ENCODE data around the gene LIN37.
A peak's percentile ranks its signal among the peaks of the same experiment; 100 is the strongest.
"Not testable (repeated sequence)": the region's sequence is repeated elsewhere in the genome, so short reads cannot be mapped to it uniquely, and the experiment has no call there.

Gene LIN37

DNA sequence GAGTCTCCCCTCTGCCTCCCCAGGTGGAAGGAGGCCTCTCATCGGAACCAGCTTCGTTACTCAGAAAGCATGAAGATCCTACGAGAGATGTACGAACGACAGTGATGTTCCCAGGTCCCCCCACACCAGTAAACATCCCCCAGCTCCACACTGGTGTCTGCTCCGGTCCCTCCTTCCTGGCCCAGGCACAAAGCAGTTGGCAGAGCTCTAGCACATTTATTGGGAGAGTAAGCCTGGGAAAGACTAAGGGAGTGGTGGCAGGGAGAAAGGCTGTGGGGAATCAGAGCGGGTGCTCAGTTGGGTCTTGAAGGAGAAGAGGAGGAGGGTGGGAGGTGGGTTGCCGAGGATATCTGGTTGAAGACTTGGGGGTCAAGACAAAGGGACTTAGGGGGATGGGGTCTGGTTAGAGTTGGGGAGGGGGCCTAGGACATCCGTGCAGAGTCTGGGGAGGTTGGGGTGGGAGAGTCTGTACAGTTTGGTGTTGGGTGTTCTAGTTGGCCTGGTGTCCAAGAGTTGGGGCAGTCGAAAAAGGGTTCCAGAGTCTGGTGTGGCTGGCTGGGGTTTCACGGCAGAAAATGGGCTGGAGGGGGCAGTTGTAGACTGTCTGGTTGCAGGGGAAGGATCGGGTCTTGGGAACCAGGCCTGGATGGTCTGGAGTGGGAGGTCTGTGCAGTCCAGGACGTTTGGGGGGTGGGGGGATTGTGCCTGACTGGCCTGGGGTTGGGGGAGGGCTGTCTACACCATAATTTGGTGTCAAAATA, 6.2 kb downstream of the LIN37 start:
- DNase-seq = no peak

DNA sequence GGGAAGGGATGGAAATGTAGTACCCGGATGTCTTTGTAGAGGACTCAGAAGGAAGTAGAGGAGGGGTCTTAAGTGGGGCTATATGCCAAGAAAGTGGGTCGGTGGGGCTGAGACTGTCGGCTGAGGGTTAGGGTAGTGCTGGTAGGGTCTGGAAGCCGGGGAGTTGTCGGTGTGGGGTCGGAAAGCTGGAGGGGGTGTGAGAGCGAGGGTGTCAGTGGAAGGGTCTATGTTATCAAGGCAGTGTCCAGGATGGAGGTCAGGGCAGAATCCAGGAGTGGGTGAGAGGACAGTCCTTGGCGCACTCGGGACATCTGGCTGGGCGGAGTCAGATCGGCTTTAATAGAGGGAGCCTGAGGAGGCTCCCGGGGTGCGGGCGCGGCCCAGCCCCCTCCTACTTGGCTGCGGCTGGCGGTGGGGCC, 6.8 kb downstream of the LIN37 start:
- no peak for DNase-seq

DNA sequence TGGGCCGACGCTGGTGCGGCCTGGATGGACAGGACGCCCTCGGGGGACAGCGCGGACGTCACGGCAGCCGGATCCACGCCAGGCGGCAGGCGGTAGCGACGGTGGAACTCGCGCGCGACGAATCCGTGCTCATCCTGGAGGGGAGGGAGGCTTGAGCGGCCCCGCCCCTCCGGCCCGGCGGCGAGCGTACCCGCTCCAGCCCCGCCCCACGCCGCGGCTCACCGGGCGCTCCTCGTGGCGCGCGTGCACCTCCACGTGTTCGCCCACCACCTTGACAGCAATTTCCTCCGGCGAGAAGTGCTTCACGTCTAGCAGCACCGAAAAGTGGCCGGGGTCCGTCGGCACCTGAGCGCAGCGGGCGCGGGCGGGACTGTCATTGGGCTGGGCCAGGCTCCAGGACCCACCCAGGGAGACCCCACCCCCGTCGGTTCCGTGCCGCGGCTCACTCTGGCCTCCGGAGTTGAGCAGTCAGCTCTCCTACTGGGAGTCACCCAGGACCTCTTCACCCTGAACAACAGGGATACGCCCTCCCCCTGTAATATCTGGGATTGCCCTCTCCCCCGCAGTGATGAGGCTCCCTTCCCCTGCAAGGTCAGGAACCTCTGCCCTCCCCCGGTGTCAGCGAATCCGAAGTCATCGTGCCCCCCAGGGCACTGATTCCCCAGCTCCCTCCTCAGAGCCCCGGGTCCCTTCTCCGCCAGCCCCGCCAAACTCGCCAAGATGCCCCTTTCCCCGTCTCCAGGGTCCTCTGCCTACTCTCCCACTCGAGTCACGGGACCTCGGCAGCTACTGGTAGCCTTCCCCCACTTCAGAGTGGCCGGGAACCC, 7.4 kb downstream of the LIN37 start:
- peak; percentile 58 for DNase-seq

DNA sequence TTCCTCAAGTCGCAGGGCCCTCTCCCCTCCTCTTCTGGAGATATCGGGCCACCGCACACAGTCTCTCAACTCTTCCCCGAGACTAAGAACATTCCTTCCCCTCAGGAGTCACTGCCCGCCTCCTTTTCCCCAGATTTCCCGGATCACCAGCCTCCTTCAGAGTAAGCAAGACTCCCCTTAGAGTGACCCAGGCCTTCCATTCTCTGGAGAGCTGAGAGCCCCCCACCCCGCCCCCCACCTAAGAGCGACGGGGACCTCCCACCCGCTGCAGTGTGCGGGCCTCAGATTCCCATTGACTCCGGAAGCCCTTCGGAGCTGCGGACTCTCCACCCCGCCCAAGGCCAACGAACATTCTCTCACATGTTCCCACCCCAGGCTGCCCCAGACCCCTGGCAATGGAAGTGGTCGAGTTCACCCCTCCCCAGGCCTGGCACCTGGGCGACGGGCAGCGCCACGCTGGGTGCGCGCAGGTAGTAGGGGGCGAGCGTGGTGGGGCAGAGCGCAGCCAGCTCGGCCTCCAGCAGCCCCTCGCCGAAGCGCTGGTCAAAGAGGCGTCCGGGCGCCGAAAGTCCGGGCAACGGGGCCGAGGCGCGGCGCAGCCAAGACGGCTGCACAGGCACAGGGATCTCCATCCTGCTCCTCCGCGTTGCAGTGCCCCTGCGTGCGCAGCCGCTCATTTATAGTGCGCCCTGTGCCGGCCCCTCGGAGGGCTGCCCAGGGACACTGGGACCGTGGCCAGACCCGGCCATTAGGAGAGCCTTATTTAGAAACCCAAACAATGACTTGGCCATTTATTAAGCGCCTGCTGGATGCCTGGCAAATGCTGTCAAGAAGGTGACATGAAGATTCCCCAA, 8.2 kb downstream of the LIN37 start, which contains the start of gene HSPB6:
Gene HSPB6 (minus strand): TSS at position 653 of the 854 bp plus-strand sequence. CDS start 21 bp downstream, at position 632.
- no peak for DNase-seq

DNA sequence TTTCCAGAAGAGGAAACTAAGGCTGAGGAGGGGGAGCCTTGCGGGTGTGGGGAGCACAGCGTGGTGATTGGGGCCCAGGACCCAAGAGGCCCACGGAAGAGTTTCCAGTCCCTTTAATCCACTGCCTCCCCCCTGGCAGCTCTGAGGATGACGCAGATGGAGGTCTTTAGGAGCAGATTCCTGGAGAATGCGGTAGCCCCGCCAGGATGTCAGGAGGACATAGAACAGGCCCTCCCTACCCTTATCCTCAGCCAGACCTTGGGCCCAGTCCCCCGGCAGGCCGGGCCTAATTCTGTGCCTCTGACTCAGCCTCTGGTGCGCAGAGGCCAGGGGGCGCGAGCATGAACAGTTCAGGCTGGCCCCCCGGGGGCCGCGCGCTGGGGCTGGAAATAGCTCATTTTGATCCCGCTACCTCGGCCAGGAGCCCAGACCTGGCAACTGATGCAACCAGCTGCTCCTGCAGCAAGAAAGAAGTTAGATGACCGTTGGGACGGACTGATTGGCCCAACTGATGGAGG, 8.9 kb downstream of the LIN37 start:
- peak; percentile 41 for DNase-seq

DNA sequence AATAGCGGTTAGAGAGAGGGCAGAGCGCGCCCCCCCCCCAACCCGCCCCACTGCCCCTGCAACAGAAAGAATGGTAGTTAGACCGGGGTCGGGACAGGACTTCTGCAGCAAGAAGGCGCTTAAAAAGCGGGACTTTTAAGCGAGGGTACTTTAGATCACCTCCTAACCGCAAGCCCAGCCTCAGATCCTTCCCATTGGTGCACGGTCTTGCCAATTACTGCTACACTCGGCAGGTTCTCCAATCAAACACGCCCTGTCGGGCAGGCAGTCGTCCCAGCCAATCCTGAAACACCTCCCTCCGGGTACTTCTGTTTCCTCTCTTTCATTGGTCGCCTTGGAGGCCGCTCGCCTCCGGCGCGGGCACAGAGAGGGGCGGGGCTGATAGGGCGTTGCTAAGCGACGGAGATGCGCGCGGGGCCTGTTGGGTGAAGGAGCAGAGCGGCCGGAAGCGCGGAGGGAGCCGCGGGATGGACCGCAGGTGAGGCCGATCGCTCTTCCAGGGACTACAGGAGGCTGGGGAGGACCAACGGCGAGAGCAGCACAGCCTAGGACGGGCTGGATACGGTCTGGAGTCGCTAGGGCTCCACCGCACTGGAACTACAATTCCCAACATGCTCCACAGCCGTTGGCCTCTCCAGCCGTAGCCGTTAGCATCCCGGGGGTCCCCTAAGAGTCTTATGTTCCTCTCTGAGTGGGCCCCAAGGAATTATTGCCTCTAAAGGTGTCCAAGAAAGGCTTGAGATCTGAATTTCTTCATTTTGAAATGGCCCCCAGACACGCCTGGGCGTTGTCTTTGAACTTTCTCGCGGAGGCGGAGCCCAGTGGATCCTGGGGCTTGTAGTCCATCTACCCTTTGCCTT, 9.6 kb downstream of the LIN37 start, which contains the start of gene PROSER3:
Gene PROSER3 (plus strand): TSS at position 428 of the 860 bp plus-strand sequence. CDS start 40 bp downstream, at position 468.
- peak; percentile 100 for DNase-seq

DNA sequence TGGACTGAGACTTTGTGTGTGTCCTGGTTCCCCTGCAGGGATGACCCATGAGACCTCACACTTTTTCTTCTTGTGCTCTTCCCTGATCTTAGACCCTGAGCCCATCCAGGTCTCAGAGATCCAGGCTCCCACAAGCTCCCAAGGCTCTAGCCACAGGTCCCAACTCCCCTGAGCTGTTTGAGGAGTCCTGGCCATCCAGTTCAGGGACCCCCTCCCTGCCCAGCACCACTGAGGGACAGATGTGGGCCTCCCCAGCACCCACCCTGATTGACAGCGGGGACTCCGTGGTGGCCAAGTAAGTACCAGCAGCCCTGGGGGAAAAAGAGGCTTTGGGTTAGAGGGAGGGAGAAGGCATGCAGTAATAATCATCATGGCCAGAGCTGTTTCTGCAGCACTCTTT, 11.3 kb downstream of the LIN37 start:
- DNase-seq = no peak

DNA sequence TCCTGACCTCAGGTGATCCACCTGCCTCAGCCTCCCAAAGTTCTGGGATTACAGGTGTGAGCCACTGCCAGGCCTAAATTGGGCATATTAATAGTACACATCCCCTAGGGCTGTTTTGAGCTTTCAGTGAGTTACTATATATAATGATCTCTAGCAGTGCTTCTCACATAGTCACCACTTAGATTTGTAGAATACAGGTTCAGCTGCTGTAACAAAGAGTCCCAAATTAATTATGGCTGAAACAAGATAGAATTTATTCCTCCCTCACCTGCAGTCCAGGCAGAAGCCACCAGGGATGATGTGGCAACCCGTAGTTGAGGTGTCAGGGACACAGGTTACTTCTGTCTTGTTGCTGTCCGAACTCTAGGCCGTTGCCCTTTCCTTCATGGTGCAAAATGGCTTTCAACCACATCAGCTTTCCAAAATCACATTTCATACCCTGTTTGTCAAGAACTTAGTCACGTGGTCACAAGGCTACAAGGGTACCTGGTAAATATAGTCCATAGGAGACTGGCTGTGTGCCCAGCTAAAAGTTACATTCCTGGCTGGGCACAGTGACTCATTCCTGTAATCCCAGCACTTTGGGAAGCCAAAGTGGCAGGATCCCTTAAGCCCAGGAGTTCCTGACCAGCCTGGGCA, 12.5 kb downstream of the LIN37 start:
- DNase-seq = no peak

DNA sequence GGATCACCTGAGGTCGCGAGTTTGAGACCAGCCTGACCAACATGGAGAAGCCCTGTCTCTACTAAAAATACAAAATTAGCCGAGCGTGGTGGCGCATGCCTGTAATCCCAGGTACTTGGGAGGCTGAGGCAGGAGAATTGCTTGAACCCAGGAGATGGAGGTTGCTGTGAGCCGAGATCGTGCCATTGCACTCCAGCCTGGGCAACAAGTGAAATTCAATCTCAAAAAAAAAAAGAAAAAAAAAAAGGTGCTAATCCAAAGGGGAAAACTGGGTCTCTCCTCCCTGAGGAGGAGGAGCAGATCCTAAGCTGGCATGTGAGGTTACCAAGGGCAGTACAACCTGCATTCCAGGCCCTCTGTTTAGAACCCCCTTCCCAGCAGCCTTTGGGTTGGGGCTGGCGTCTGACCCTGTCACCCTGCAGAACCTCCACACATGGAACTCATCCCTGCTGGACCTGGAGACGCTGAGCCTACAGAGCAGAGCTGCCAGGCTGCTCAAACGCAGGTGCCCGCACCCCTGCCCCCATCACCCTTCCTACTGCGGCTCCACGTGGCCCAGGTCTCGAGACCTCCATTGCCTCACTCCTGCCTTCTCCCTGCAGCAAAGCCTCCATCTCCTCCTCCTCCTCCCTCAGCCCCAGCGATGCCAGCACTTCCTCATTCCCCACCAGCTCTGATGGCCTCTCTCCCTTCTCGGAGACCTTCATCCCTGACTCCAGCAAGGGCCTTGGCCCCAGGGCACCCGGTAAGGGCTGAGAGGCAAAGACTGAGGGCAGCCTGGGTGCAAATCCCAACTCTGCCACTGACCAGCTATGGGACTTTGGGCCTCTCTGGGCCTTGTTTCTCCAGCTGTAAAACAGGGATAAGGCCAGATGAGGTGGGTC, 16.3 kb downstream of the LIN37 start:
- no peak for DNase-seq

DNA sequence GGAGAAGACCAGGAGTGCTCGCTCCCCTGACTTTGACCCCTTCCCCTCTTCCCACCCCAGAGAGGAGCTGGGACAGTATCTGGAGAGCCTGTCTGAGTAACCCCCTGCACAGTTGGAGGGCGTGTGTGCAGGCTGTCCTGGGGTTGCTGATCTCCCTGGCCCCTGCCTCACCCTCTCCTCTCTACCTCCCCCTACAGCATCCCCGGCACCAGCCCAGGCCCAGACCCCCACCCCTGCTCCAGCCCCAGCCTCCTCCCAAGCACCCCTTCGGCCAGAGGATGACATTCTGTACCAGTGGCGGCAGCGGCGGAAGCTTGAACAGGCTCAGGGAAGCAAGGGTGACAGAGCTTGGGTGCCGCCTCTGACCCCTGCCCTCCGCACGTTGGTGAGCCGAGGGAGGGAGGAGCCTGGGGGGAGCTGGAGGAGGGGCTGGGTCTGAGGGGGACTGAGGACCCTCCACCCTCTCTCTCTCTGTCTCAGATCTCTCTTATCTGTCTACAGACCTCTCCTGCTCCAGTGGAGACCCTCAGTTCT, 18.3 kb downstream of the LIN37 start:
- DNase-seq = no peak

DNA sequence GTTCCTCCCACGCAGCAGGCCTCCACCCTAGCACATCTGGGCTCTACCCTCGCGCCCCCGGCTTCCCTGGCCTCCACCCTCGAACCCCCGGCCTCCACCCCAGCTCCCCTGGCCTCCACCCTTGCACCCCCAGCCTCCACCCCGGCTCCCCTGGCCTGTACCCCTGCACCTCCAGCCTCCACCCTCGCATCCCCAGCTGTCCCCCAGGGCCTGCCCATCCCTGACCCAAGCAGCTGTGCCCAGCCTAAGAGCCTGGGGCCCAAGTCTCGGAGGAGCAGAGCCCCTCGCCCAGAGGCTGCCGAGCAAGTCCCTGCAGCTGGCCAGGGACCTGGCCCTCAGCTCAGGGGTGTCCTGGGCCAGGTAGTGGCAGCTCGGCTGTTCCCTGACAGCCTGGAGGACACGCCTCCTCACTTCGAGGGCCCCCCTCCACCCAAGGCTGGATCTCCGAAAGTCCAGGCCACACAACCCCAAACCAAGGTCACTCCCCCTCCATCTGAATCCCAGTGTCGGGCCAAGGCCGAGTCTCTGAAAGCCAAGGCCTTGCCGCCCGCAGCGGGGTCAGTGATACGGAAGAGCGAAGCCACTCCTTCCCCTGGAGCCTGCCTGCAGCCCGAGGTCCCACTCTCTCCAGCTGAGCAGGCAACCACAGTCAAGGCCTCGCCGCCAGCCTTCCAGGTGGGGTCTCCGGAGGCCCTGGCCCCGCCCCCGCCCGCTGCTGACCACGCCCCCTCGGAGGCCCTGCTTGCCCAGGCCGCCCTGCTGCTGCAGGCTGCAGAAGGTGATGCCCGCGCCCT, 19.1 kb downstream of the LIN37 start:
- no peak for DNase-seq

DNA sequence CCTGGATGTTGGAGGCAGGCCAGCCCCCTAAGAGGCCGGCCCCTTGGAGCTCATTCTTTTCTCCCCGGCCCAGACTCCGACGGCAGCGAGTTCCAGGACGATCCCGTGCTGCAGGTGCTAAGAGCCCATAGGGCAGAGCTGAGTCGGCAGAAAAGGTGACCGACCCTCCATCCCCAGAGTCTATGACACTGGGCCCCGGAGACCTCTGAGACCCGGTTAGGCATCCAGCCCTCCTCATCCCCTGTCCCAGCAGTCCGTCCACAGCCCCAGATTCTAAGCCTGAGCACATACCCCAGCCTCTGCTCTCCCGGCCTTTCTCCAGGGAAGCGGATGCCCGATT, 19.7 kb downstream of the LIN37 start:
- DNase-seq = no peak

DNA sequence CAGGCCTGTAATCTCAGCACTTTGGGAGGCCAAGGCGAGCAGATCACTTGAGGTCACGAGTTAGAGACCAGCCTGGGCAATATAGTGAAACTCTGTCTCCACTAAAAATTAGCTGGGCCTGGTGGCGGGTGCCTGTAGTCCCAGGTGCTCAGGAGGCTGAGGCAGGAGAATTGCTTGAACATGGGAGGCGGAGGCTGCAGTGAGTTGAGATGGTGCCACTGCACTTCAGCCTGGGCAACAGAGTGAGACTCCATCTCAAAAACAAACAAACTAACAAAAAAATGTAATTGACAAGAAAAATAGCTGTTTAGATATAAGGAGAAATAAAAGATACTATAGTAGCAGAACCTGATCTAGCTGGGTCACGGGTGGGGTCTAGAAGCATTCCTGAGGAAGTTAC, 24.0 kb downstream of the LIN37 start:
- not testable (repeated sequence) for DNase-seq

DNA sequence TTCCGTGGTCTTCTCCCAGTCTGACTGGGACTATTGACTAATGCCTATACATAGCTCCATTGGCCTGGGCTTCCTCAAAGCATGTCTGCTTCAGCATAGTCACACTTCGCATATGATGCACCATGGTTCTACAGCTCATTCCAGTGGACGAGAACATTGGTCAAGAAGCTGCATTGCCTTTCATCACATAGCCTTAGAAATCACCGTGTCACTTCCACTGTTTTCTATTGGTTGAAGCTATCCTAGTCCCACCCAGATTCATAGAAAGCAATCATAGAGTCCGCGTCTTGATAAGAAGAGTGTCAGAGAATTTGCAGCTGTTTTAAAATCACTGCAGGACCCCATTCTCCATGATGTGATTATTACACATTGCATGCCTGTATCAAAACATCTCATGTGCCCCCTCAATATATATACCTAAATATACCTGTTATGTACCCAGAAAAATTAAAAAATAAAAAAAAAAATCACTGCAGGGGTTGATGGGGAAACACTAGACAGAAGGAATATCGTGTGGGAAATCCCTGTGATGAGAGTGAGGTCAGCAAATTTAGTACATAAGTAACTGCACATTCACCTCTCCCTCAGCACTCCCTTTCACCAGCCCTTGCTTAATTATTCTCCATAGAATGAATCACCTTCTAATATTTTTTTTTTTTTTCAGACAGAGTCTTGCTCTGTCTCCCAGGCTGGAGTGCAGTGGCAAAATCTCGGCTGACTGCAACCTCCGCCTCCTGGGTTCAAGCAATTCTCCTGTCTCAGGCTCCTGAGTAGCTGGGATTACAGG, 24.8 kb downstream of the LIN37 start:
- DNase-seq = no peak

DNA sequence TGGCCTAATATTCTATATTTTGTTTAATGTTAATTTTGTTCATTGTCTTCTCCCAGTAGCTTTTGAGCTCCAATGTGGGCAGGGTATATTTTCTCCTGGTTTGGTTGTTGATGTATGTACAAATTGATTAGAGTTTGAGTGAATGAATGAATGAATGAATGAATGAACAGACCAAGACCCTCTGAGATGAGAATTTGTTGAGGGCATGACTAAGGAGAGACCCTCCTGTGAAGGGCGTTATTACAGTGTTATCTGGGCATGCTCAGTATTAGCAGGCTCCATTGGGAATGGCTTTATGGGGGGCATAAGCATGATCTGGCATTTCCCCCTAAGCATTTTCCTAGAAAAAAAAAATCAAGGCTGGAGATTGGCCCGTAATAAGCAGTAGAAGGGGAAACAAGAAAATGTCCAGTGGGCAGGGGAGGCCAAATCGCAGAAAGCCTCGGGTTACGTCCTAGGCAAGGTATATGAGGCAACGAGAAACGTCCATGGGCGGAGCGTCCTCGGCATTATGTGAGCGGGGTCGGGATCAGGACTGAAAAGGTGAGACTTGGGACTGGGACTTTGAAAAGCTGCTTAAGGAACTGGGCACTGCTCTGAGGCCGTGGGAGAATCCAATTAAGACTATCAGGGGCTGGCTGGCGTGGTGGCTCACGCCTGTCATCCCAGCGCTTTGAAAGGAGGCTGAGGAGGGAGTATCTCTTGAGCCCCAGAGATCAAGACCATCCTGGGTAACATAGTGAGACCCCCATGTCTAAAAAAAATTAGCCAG, 26.1 kb downstream of the LIN37 start:
- no peak for DNase-seq

DNA sequence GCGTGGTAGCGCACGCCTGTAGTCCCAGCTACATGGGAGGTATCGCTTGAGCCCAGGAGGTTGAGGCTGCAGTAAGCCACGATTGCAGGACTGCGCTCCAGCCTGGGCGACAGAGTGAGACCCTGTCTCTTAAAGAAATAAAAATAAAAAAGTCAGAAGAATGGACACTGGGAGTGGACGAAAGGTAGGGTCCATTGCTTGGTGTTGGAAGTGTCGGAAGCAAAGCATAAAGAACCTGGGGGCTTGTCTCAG, 26.6 kb downstream of the LIN37 start:
- DNase-seq = no peak

DNA sequence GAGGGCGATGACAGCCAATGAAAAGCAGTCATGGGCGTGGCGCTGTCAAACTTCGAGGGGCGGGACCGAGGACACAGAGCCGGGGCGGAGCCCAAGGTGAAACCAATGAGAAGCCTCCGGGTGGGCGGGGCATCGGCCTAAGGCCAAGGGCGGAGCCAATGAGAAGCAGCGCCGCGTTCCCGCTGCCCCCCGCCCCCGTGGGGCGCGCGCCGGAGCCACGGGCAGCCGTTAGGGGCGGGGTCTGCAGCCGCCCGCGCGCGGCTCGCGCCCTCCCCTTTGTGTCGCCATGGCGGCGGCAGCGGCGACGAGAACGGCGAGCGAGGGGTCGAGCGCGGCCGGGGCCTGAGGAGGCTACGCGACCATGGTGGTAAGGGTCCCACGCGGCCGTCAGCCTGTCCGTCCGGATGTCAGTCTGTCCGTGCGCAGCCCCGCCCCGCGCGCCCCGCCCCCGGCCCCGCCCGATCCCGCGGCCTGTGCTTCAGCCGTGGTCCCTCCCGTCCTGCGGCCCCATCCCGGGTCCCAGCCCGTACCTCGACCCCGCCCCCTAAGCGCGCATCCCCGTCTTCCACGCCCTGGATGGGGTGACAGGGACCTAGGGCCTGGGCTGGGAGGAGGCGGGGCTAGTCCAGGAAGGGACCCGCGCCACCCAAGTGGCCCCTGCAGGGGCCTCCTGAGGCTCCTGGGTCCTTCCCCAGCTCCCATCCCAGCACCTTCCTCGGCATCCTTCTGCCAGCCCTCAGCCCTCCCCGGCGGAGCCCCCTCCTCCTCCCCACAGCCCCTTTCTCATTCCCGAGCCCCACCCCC, 27.1 kb downstream of the LIN37 start, which contains the start of gene ARHGAP33:
Gene ARHGAP33 (plus strand): TSS at position 267 of the 804 bp plus-strand sequence. CDS start 95 bp downstream, at position 362.
- peak; percentile 99 for DNase-seq

Measured in activated CD4-positive, alpha-beta T cell treated with anti-CD3 and anti-CD28 coated beads, Interleukin-10, Interleukin-2, amounts not matched to agents 100 ng/mL and 50 ng/mL, durations not matched to agents 16 hours and 8 hours (primary cell).